GM18526 (cell line): ENCODE data around the gene LSM11.

Source experiments
- POLR2A ChIP-seq: IDR thresholded peaks from 3 replicates; pipeline ENCODE4 v1.6.1; 2011; ENCODE audit not compliant: insufficient read length; ENCODE audit errors: extremely low read depth

Gene LSM11

GRCh38 chr5:157761690-157762621 lies 18.4 kb downstream of the LSM11 start:
- no peak for TF ChIP-seq POLR2A

- no peak for TF ChIP-seq POLR2A
These were observed 21.0 kb downstream of the LSM11 start for GRCh38 chr5:157764531-157764930.

GRCh38 chr5:157766442-157766841 lies 22.9 kb downstream of the LSM11 start:
- TF ChIP-seq POLR2A: no peak

- TF ChIP-seq POLR2A: no peak
These were observed 23.4 kb downstream of the LSM11 start for GRCh38 chr5:157766902-157767301.

GRCh38 chr5:157767689-157768088 lies 24.2 kb downstream of the LSM11 start:
- no peak for TF ChIP-seq POLR2A

- no peak for TF ChIP-seq POLR2A
These were observed 27.2 kb downstream of the LSM11 start for GRCh38 chr5:157770665-157771064.

- no peak for TF ChIP-seq POLR2A
These were observed 28.6 kb downstream of the LSM11 start for GRCh38 chr5:157772127-157772526.

- no peak for TF ChIP-seq POLR2A
These were observed 34.8 kb downstream of the LSM11 start for GRCh38 chr5:157778121-157778805.

GRCh38 chr5:157779221-157779620 lies 35.7 kb downstream of the LSM11 start:
- no peak for TF ChIP-seq POLR2A

GRCh38 chr5:157785801-157786200 lies 42.3 kb downstream of the LSM11 start:
- TF ChIP-seq POLR2A: no peak

GRCh38 chr5:157793301-157793700 lies 49.8 kb downstream of the LSM11 start:
- no peak for TF ChIP-seq POLR2A

- TF ChIP-seq POLR2A: no peak
These were observed 56.1 kb downstream of the LSM11 start for GRCh38 chr5:157799578-157799977.

GRCh38 chr5:157800137-157800536 lies 56.6 kb downstream of the LSM11 start:
- TF ChIP-seq POLR2A: no peak

GRCh38 chr5:157802736-157803135 lies 59.2 kb downstream of the LSM11 start:
- TF ChIP-seq POLR2A: no peak

GRCh38 chr5:157808043-157808442 lies 64.5 kb downstream of the LSM11 start:
- TF ChIP-seq POLR2A: no peak
